CD4-positive, alpha-beta T cell (primary cell): ENCODE results near the gene ASCL3. TPM values are rescaled to one million over a fixed set of nuclear protein-coding genes. Genes with fewer than 3 reads are reported as not detected.
A peak's percentile ranks its signal among the peaks of the same experiment; 100 is the strongest.

Experiments
- ATAC-seq: fragments of 200-7000 bp; cut with Tn5 transposase; one replicate; pipeline ENCODE4 v1.10.0; 2022; ENCODE audit warnings: mild to moderate bottlenecking; ENCODE audit not compliant: poor library complexity
- CTCF ChIA-PET: fragments of 350-600 bp; sonication (Branson Sonifier 250); formaldehyde crosslinking; loops from one replicate; lab custom pipeline; 2021; ENCODE audit warnings: antibody characterized with exemption, inconsistent platforms; lab: Charles Lee
- POLR2A ChIA-PET: fragments of 350-600 bp; sonication (Branson Sonifier 250); formaldehyde crosslinking; loops from one replicate; lab custom pipeline; 2021; ENCODE audit warnings: antibody characterized with exemption, inconsistent platforms; lab: Charles Lee
- DNase-seq, 14 experiments: peaks; one replicate each; pipeline ENCODE4 v3.0.0-alpha.2; 2013 to 2020; ENCODE audit warnings: mixed read lengths in 2 of 14
- H3K27ac ChIP-seq, 2 donors: one replicate each; pipeline versions ENCODE4 v1.5.1 to v1.7.0; 2013; ENCODE audit warnings: low read length in 2 of 2, low read depth in 1 of 2, mild to moderate bottlenecking in 1 of 2
- H3K27me3 ChIP-seq, 2 experiments: 1 replicate in 1 of 2; 2 replicates in 1 of 2; pipeline versions ENCODE4 v1.6.1 to v1.7.0; 2013; ENCODE audit warnings: low read length in 2 of 2, control low read depth in 1 of 2, mild to moderate bottlenecking in 1 of 2, moderate library complexity in 1 of 2; ENCODE audit not compliant: insufficient read depth in 2 of 2, control insufficient read depth in 1 of 2
- H3K36me3 ChIP-seq: one replicate; pipeline ENCODE4 v1.6.1; 2013; ENCODE audit warnings: low read length, control low read depth; ENCODE audit not compliant: insufficient read depth
- H3K4me1 ChIP-seq: one replicate; pipeline ENCODE4 v1.6.1; 2013; ENCODE audit warnings: low read length, control low read depth; ENCODE audit not compliant: insufficient read depth
- H3K4me3 ChIP-seq: one replicate; pipeline ENCODE4 v1.5.1; 2013; ENCODE audit warnings: mild to moderate bottlenecking, low read length, moderate library complexity
- H3K9me3 ChIP-seq, 2 experiments: 1 replicate in 1 of 2; 2 replicates in 1 of 2; pipeline versions ENCODE4 v1.6.1 to v1.7.0; 2013; ENCODE audit warnings: low read length in 2 of 2, mild to moderate bottlenecking in 2 of 2, control low read depth in 1 of 2, moderate library complexity in 1 of 2; ENCODE audit not compliant: control insufficient read depth in 1 of 2, insufficient read depth in 1 of 2
- H3K27ac Mint-ChIP-seq: one replicate; pipeline ENCODE4 v1.8.0; 2020; ENCODE audit warnings: mixed read lengths
- H3K27me3 Mint-ChIP-seq: one replicate; pipeline ENCODE4 v1.8.0; 2021; ENCODE audit warnings: mixed read lengths
- H3K36me3 Mint-ChIP-seq: one replicate; pipeline ENCODE4 v1.8.0; 2021; ENCODE audit warnings: low read depth, mixed read lengths
- H3K4me1 Mint-ChIP-seq: one replicate; pipeline ENCODE4 v1.8.0; 2021; ENCODE audit warnings: low read depth, mixed read lengths
- H3K4me3 Mint-ChIP-seq: one replicate; pipeline ENCODE4 v1.8.0; 2020; ENCODE audit warnings: mild to moderate bottlenecking, mixed read lengths
- H3K9me3 Mint-ChIP-seq: one replicate; pipeline ENCODE4 v1.8.0; 2020; ENCODE audit warnings: mixed read lengths
- CTCF ChIP-seq: fragments of 200-600 bp; IDR thresholded peaks from one replicate; pipeline ENCODE4 v1.8.0; 2022; ENCODE audit warnings: antibody characterized with exemption, mild to moderate bottlenecking
- intact Hi-C, 2 experiments: fragments of 100-400 bp; cut with DNase I in 1 of 2; cut with micrococcal nuclease in 1 of 2; formaldehyde crosslinking; loops; one replicate each; pipeline versions ENCODE4 v1.15.1 to v1.9.0; 2023 to 2025; cut with DNase I, micrococcal nuclease
- total RNA-seq, 174 experiments: library from RNA in 2 of 174; stranded (reverse) in 2 of 174; gene quantifications; one replicate each; pipeline ENCODE4 v1.2.3 and lab custom pipeline; 2021 to 2026

Gene ASCL3
- total RNA-seq, 2 experiments from 2014 or later = not detected

GRCh38 chr11:8917157-8917825, 25.5 kb downstream of the ASCL3 start:
- Mint-ChIP-seq H3K4me1 (peaks cover 23% of the 10 kb centered on the region), H3K36me3 (peaks cover 32% of the 10 kb centered on the region), H3K27ac (no peak overlapping the region), H3K27me3 (no peaks in the 10 kb centered on the region), H3K9me3 (no peaks in the 10 kb centered on the region), H3K4me3 (no peak overlapping the region)
- intact Hi-C loops = loop anchor here in 1 of 2 experiments (10.0 kb wide), 1 partner anchor 1378 kb away; the partner anchor contains the start of gene SBF2
- Histone ChIP-seq H3K27ac (no peak overlapping the region), H3K4me1 (peaks cover 10% of the 10 kb centered on the region), H3K4me3 (no peak overlapping the region), H3K9me3 (no peaks in the 10 kb centered on the region), H3K27me3 (no peaks in the 10 kb centered on the region), H3K36me3 (peaks cover 24% of the 10 kb centered on the region)
- peak in 1 of 14 experiments; percentile 1 for DNase-seq
- ChIA-PET CTCF (interaction anchor here (1.2 kb wide), 1 partner anchor 221 kb away, joined by 3 read pairs; no protein-coding TSS in a partner anchor), POLR2A (no interaction called here)
- no peak for ATAC-seq
- no peak for TF ChIP-seq CTCF

- peaks cover 7% of the 10 kb centered on the region for H3K36me3 ChIP-seq
- peak overlapping the region; percentile 92 for H3K27ac Mint-ChIP-seq
- intact Hi-C loops = loop anchor here (1.0 to 10.0 kb wide), 6 partner anchors 45 to 1380 kb away; partner anchors contain the start of genes RPL27A (in 1 of the 2), SBF2 (in 1 of the 2) and TRIM66 (in 1 of the 2)
- peaks cover 26% of the 10 kb centered on the region for H3K4me1 ChIP-seq
- H3K4me1 Mint-ChIP-seq = peaks cover 31% of the 10 kb centered on the region
- no peak for ATAC-seq
- ChIA-PET CTCF (interaction anchor here (0.7 to 2.9 kb wide), 3 partner anchors 45 to 659 kb away, joined by 3 to 14 read pairs (median 7); partner anchors contain the start of gene WEE1), POLR2A (interaction anchor here (0.9 to 2.2 kb wide), 5 partner anchors 8 to 232 kb away, joined by 3 to 9 read pairs (median 4); partner anchors contain the start of genes RPL27A, TMEM9B and TRIM66)
- H3K27me3 Mint-ChIP-seq = no peaks in the 10 kb centered on the region
- H3K9me3 Mint-ChIP-seq = no peaks in the 10 kb centered on the region
- no peak for DNase-seq
- peak; percentile 49 for TF ChIP-seq CTCF
- no peak overlapping the region for H3K4me3 ChIP-seq
- H3K27me3 ChIP-seq = no peaks in the 10 kb centered on the region
- peak overlapping the region; percentile 85 for H3K4me3 Mint-ChIP-seq
- H3K36me3 Mint-ChIP-seq = peaks cover 23% of the 10 kb centered on the region
- no peak overlapping the region for H3K27ac ChIP-seq
- no peaks in the 10 kb centered on the region for H3K9me3 ChIP-seq
These were observed 28.2 kb downstream of the ASCL3 start for GRCh38 chr11:8914661-8915018.

- CTCF ChIA-PET = interaction anchor here (0.7 to 2.9 kb wide), 3 partner anchors 46 to 659 kb away, joined by 3 to 14 read pairs (median 7); partner anchors contain the start of gene WEE1
- H3K4me3 ChIP-seq = peak overlapping the region; percentile 34
- DNase-seq (peak; percentile 19 to 69 (median 34)), ATAC-seq (peak; percentile 64)
- no peaks in the 10 kb centered on the region for H3K27me3 ChIP-seq
- H3K36me3 ChIP-seq = peaks cover 7% of the 10 kb centered on the region
- peak; percentile 75 for TF ChIP-seq CTCF
- Mint-ChIP-seq H3K9me3 (no peaks in the 10 kb centered on the region), H3K27me3 (no peaks in the 10 kb centered on the region), H3K36me3 (peaks cover 20% of the 10 kb centered on the region), H3K4me3 (peak overlapping the region; percentile 85), H3K4me1 (peaks cover 37% of the 10 kb centered on the region), H3K27ac (peak overlapping the region; percentile 92)
- POLR2A ChIA-PET = interaction anchor here (0.6 to 2.2 kb wide), 4 partner anchors 9 to 232 kb away, joined by 3 to 9 read pairs (median 6); partner anchors contain the start of genes RPL27A, TMEM9B and TRIM66
- intact Hi-C loops = loop anchor here (1.0 to 10.0 kb wide), 6 partner anchors 45 to 1381 kb away; partner anchors contain the start of genes RPL27A (in 1 of the 2), SBF2 (in 1 of the 2) and TRIM66 (in 1 of the 2)
- peak overlapping the region; percentile 54 to 57 for H3K27ac ChIP-seq
- H3K9me3 ChIP-seq = no peaks in the 10 kb centered on the region
- peaks cover 27% of the 10 kb centered on the region for H3K4me1 ChIP-seq
These were observed 28.7 kb downstream of the ASCL3 start for GRCh38 chr11:8913961-8914660.
